HEK293T (cell line): ENCODE results near the gene FAM81A.

ENCODE experiments used
- FOXA1 ChIP-seq: fragments of 450-650 bp; IDR thresholded peaks from 2 replicates; pipeline ENCODE4 v1.6.1; 2016; ENCODE audit warnings: mild to moderate bottlenecking
- L3MBTL2 ChIP-seq: fragments of 450-650 bp; conservative IDR thresholded peaks from 2 replicates; pipeline ENCODE4 v1.6.1; 2016; ENCODE audit warnings: mild to moderate bottlenecking

DNA sequence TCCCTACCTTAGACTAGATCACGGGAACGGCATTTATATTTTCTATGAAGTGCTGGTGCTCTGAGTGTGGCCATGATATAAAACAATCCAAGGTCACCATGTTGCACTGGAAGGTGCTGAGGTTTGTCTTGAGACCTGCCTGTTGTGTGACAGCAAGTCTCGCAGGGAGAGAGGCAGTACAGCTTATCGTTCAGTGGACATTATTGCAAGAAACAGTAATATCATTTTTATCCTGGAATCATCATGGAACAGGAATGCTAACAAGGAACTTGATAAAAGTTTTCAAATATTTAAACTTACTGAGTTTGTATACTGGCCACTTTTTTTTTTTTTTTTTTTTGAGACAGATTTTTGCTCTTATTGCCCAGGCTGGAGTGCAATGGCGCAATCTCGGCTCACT, 133.6 kb downstream of the FAM81A start:
- TF ChIP-seq FOXA1 (no peak), L3MBTL2 (no peak)
